Esophagus muscularis mucosa (tissue), 4 donors: Measurements from ENCODE around the gene MAB21L2. TPM values are rescaled to one million over a fixed set of nuclear protein-coding genes. Genes with fewer than 3 reads are reported as not detected.

Source experiments
- DNase-seq: peaks from one replicate; pipeline ENCODE4 v3.0.0-alpha.2; 2017; ENCODE audit errors: extremely low spot score
- H3K27ac ChIP-seq, 4 donors: fragments of 200-600 bp; sonication (generic); replicated peaks in 1 of 4; 1 replicate in 3 of 4; 2 replicates in 1 of 4; pipeline ENCODE4 v1.5.1; 2016 to 2019; ENCODE audit warnings: mild to moderate bottlenecking in 1 of 4
- H3K27me3 ChIP-seq, 4 donors: fragments of 200-600 bp; sonication (generic); one replicate each; pipeline versions ENCODE4 v1.5.1 to v1.6.0; 2016 to 2019
- H3K36me3 ChIP-seq, 4 donors: fragments of 200-600 bp; sonication (generic); one replicate each; pipeline ENCODE4 v1.5.1; 2016 to 2019
- H3K4me1 ChIP-seq, 4 donors: fragments of 200-600 bp; sonication (generic); one replicate each; pipeline ENCODE4 v1.5.1; 2016 to 2019
- H3K4me3 ChIP-seq, 4 donors: fragments of 200-600 bp; sonication (generic); 1 replicate in 2 of 4; 2 replicates in 2 of 4; pipeline ENCODE4 v1.5.1; 2016 to 2019; ENCODE audit warnings: mild to moderate bottlenecking in 4 of 4, moderate library complexity in 1 of 4
- H3K9me3 ChIP-seq, 4 donors: fragments of 200-600 bp; sonication (generic); 1 replicate in 3 of 4; 2 replicates in 1 of 4; pipeline ENCODE4 v1.5.1; 2016 to 2019
- EP300 ChIP-seq: sonication (generic); formaldehyde crosslinking; IDR thresholded peaks from one replicate; pipeline ENCODE4 v1.6.1; 2017; ENCODE audit warnings: antibody characterized with exemption
- POLR2A ChIP-seq: fragments of 450-650 bp; IDR thresholded peaks from one replicate; pipeline ENCODE4 v1.6.1; 2017; ENCODE audit warnings: antibody characterized with exemption, moderate library complexity, mild to moderate bottlenecking, low read depth
- POLR2AphosphoS5 ChIP-seq, 2 donors: sonication (generic); formaldehyde crosslinking; IDR thresholded peaks; one replicate each; pipeline ENCODE4 v1.6.1; 2017; ENCODE audit warnings: antibody characterized with exemption in 2 of 2
- WGBS: methylation state at CpG from one replicate; pipeline ENCODE4 v1.1.5; 2018; 5-methylcytosine and 5-hydroxymethylcytosine counted together
- intact Hi-C: fragments of 100-400 bp; cut with DNase I; formaldehyde crosslinking; loops from one replicate; pipeline ENCODE4 v1.15.1; 2023
- total RNA-seq, 4 donors: library from RNA; depleted of rRNA; stranded (reverse); fragments of >200 nt; gene quantifications; one replicate each; pipeline versions ENCODE4 v1.1.0 to v1.2.1, GENCODE V29; 2016
- TF ChIP-seq, protein P1 (sequence below), 3 experiments: fragments of 200-600 bp in 2 of 3; fragments of 450-650 bp in 1 of 3; sonication (generic) in 2 of 3; IDR thresholded peaks; one replicate each; pipeline ENCODE4 v1.5.1; 2017 to 2019; ENCODE audit warnings: antibody characterized with exemption in 3 of 3, mild to moderate bottlenecking in 2 of 3, moderate library complexity in 1 of 3

Gene MAB21L2
- total RNA-seq, 4 donors from 2014 or later, result 0.32 to 1.7 (median 0.42) TPM; not detected in 1

DNA sequence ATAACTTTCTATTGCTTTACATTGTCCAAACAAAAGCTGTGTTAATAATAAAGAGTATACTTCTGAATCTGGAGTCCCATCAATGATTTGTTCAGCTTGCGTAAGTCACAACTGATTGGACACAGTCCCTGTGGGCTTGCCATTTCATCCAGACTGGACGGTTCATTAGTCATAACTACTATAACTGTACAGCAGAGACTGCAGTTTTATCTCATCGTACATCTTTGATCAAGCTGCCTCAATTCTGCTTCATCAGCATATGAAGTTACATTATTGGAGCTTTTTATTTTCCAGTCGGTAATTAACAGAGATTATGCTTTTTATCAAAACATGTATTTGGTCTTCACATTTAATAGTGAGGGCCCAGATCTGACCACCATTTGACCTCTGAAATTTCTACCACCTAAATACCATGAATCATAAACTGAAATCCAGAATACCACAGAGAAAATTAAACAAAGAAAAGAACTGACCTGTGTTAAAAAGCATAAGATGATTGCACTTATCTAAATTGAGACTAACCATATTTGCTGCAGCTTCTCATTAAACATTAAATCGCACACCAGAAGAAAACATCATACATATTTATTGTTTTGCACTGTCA lies 12.5 kb upstream of the MAB21L2 start:
- Histone ChIP-seq H3K9me3 (no peaks in the 10 kb centered on the region), H3K4me1 (no peaks in the 10 kb centered on the region), H3K27ac (no peak overlapping the region), H3K4me3 (no peak overlapping the region), H3K36me3 (peaks cover 0 to 5% (median 0%) of the 10 kb centered on the region in 4 donors), H3K27me3 (no peaks in the 10 kb centered on the region)
- 86% methylated on average over 5 of the region's 5 CpGs for WGBS
- TF ChIP-seq EP300, result no peak
- TF ChIP-seq POLR2A, result no peak
- TF ChIP-seq POLR2AphosphoS5 (IDR thresholded peaks at IDR 0.05), result no peak
- TF ChIP-seq, protein P1, sequence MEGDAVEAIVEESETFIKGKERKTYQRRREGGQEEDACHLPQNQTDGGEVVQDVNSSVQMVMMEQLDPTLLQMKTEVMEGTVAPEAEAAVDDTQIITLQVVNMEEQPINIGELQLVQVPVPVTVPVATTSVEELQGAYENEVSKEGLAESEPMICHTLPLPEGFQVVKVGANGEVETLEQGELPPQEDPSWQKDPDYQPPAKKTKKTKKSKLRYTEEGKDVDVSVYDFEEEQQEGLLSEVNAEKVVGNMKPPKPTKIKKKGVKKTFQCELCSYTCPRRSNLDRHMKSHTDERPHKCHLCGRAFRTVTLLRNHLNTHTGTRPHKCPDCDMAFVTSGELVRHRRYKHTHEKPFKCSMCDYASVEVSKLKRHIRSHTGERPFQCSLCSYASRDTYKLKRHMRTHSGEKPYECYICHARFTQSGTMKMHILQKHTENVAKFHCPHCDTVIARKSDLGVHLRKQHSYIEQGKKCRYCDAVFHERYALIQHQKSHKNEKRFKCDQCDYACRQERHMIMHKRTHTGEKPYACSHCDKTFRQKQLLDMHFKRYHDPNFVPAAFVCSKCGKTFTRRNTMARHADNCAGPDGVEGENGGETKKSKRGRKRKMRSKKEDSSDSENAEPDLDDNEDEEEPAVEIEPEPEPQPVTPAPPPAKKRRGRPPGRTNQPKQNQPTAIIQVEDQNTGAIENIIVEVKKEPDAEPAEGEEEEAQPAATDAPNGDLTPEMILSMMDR (IDR thresholded peaks at IDR 0.05), result no peak
- no peak for DNase-seq
- intact Hi-C loops, result no loop called here

DNA sequence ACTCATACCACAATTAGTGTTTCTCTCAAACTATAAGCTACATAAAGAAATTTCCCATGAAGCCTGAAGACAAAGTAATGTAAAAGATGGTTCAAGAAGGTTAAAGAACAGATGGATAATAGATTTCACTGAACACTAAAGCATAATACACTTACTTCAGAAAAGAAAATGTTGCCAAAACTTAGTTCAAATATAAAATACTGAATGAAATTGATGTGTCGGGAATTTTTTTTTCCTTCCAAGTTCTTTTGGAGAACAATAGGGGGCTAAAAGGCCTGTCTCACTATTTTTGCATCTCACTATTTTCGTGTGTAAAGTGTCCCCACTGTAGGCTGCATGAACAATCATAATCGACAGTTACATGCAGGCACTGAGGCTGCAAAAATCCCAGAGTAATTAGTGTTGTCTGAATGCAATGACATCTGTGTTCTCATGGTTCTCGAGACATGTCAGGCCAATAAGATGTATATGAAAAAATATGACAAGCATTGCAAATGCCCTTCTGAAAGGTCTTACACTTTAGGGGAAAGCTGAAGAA lies 11.9 kb upstream of the MAB21L2 start:
- intact Hi-C loops, result no loop called here
- Histone ChIP-seq H3K27ac (no peak overlapping the region), H3K9me3 (no peaks in the 10 kb centered on the region), H3K4me3 (no peak overlapping the region), H3K27me3 (no peaks in the 10 kb centered on the region), H3K36me3 (peaks cover 0 to 2% (median 0%) of the 10 kb centered on the region in 4 donors), H3K4me1 (no peaks in the 10 kb centered on the region)
- TF ChIP-seq POLR2AphosphoS5 (IDR thresholded peaks at IDR 0.05) (no peak), EP300 (no peak), POLR2A (no peak)
- TF ChIP-seq, protein P1 (IDR thresholded peaks at IDR 0.05), result no peak
- 93% methylated on average over 4 of the region's 4 CpGs for WGBS
- no peak for DNase-seq

DNA sequence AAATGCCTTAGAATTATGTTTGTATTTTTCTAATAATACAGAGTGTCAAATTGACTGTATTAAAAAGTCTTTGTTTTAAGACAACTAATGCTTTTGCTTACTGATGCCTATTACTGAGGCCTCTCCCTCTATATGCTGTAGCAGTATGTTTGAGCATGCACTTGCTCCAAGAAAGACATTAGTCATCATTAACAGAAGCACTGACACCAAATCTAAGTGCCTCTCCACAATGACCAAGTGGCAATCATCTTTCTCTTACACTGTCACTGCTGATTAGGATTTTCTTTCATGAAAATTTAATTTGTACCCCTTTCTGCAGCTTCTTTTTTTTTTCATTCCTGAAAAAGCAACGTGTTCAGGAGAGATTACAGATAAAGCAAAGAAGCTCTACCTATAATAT lies 11.1 kb upstream of the MAB21L2 start:
- Histone ChIP-seq H3K4me3 (no peak overlapping the region), H3K4me1 (no peaks in the 10 kb centered on the region), H3K36me3 (no peaks in the 10 kb centered on the region), H3K27ac (no peak overlapping the region), H3K27me3 (no peaks in the 10 kb centered on the region), H3K9me3 (no peaks in the 10 kb centered on the region)
- DNase-seq, result no peak
- TF ChIP-seq EP300, result no peak
- TF ChIP-seq, protein P1 (IDR thresholded peaks at IDR 0.05), result no peak
- TF ChIP-seq POLR2AphosphoS5 (IDR thresholded peaks at IDR 0.05), result no peak
- no peak for TF ChIP-seq POLR2A
- intact Hi-C loops, result no loop called here
- WGBS, result 79% methylated on average over 1 of the region's 1 CpG

DNA sequence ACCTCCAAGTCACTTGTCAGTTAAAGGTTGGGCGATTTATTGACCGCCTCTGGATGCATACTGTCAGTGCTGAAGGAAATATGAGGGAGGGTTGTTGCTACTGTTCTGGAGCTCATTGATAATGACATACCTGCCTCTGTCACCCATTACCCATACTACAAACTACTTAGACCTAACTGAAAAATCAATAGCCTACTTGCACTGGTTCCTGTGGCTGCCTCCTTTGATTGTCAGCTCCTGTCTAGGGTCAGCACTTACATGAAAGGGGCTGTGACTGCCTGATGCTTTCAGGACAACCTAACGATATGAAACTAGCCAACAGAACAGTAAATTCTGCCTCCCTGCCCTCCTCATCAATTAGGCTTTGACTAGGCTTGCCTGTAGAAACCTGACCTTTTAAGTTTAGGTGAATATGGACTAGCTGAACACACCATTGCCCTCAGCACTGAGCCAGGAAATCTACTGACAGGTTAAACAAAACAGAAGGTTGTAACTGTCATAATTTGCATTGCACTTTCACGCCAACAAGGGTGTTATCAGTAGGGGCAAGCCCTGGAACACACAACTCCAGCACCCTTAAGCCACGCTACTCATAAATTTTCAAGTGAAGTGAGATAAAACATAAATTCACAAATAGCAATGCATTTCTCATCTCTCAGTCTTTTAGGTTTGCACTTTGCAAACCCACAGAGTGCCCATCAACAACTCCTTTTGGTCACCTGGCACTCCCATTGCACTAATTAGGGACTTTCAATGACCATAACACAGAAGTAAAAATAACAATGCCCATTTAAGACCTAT lies 9.0 kb upstream of the MAB21L2 start:
- H3K27ac ChIP-seq, result no peak overlapping the region
- WGBS, result 83% methylated on average over 5 of the region's 5 CpGs
- H3K4me1 ChIP-seq, result no peaks in the 10 kb centered on the region
- intact Hi-C loops, result no loop called here
- H3K27me3 ChIP-seq, result no peaks in the 10 kb centered on the region
- TF ChIP-seq POLR2AphosphoS5 (IDR thresholded peaks at IDR 0.05), result no peak
- TF ChIP-seq, protein P1 (IDR thresholded peaks at IDR 0.05), result no peak
- TF ChIP-seq POLR2A, result no peak
- TF ChIP-seq EP300, result no peak
- no peaks in the 10 kb centered on the region for H3K36me3 ChIP-seq
- H3K9me3 ChIP-seq, result no peaks in the 10 kb centered on the region
- H3K4me3 ChIP-seq, result no peak overlapping the region
- DNase-seq, result no peak
